Measurements from ENCODE around the gene GGTLC1.

DNA sequence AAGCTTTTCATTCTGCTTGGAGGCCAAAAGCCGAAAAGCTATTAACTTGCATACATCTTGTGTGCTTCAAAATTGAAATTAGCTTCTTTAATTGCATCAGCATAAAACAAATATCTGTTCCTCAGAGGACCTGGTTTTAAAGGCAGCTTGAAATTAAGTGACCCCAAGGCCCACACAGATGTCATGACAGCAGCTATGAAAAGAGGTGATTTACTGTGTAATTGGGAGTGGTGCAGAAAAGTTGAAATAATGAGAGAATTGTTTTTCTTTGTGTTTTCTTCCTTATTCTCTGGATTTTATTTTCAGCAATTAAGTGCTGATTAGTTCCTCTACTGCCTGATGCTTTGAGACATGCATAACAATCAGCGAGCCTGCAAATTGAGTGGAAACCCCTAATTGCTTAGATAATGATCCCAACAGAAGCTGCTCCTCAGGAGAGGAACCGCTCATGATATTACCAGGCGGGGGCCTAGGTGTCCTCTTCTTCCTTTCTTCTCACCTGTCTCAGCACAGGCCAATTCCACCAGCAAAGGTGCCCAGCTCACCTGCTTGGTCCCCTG is 34.1 kb upstream of the GGTLC1 start:
- TF ChIP-seq, protein P1, sequence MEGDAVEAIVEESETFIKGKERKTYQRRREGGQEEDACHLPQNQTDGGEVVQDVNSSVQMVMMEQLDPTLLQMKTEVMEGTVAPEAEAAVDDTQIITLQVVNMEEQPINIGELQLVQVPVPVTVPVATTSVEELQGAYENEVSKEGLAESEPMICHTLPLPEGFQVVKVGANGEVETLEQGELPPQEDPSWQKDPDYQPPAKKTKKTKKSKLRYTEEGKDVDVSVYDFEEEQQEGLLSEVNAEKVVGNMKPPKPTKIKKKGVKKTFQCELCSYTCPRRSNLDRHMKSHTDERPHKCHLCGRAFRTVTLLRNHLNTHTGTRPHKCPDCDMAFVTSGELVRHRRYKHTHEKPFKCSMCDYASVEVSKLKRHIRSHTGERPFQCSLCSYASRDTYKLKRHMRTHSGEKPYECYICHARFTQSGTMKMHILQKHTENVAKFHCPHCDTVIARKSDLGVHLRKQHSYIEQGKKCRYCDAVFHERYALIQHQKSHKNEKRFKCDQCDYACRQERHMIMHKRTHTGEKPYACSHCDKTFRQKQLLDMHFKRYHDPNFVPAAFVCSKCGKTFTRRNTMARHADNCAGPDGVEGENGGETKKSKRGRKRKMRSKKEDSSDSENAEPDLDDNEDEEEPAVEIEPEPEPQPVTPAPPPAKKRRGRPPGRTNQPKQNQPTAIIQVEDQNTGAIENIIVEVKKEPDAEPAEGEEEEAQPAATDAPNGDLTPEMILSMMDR (IDR thresholded peaks at IDR 0.05), result no peak
- TF ChIP-seq POLR2A (IDR thresholded peaks at IDR 0.05), result no peak

Measured in heart left ventricle (tissue), 13 donors.